HG02642 (cell line): ENCODE measurements around the gene LENG8.
"Not testable (repeated sequence)": the region's sequence is repeated elsewhere in the genome, so short reads cannot be mapped to it uniquely, and the experiment has no call there.

Experiments
- ATAC-seq: cut with Tn5 transposase; IDR thresholded peaks from one replicate; pipeline ENCODE4 v1.9.1; 2021; ENCODE audit warnings: mild to moderate bottlenecking; ENCODE audit not compliant: unreplicated experiment, poor library complexity

The LENG8 gene

GRCh38 chr19:54475706-54476105, 26.7 kb downstream of the LENG8 start:
- ATAC-seq: no peak

- no peak for ATAC-seq
These were observed 28.7 kb downstream of the LENG8 start for GRCh38 chr19:54477650-54478049.

- no peak for ATAC-seq
These were observed 29.8 kb downstream of the LENG8 start for GRCh38 chr19:54478677-54479266.

GRCh38 chr19:54480051-54480450, 31.1 kb downstream of the LENG8 start:
- no peak for ATAC-seq

GRCh38 chr19:54481326-54481930, 32.4 kb downstream of the LENG8 start:
- no peak for ATAC-seq

- no peak for ATAC-seq
These were observed 33.9 kb downstream of the LENG8 start for GRCh38 chr19:54482889-54483288.

GRCh38 chr19:54484451-54484850, 35.5 kb downstream of the LENG8 start:
- no peak for ATAC-seq

GRCh38 chr19:54485851-54486250, 36.9 kb downstream of the LENG8 start:
- ATAC-seq: no peak

- ATAC-seq: no peak
These were observed 40.3 kb downstream of the LENG8 start for GRCh38 chr19:54489341-54489740.

- ATAC-seq: no peak
These were observed 40.8 kb downstream of the LENG8 start for GRCh38 chr19:54489766-54490165.

GRCh38 chr19:54492568-54492967, 43.6 kb downstream of the LENG8 start:
- ATAC-seq: no peak

- ATAC-seq: not testable (repeated sequence)
These were observed 44.1 kb downstream of the LENG8 start for GRCh38 chr19:54493056-54493455.

GRCh38 chr19:54493967-54494585, 45.1 kb downstream of the LENG8 start:
- ATAC-seq: no peak

- ATAC-seq: not testable (repeated sequence)
These were observed 46.3 kb downstream of the LENG8 start for GRCh38 chr19:54495284-54495683.

- not testable (repeated sequence) for ATAC-seq
These were observed 48.9 kb downstream of the LENG8 start for GRCh38 chr19:54497747-54498450.

- ATAC-seq: not testable (repeated sequence)
These were observed 49.4 kb downstream of the LENG8 start for GRCh38 chr19:54498451-54498772.

- ATAC-seq: no peak
These were observed 53.6 kb downstream of the LENG8 start, which contains the start of gene LAIR2 for GRCh38 chr19:54502518-54503048. Gene LAIR2 (plus strand): TSS chr19:54502831. CDS start chr19:54502919, 88 bp downstream.

- not testable (repeated sequence) for ATAC-seq
These were observed 56.5 kb downstream of the LENG8 start for GRCh38 chr19:54505542-54505941.

GRCh38 chr19:54506079-54506478, 57.1 kb downstream of the LENG8 start:
- ATAC-seq: no peak

GRCh38 chr19:54507038-54507717, 58.2 kb downstream of the LENG8 start:
- not testable (repeated sequence) for ATAC-seq
